Breast epithelium (tissue), 4 donors: ENCODE data around the gene STXBP6. TPM values are rescaled to one million over a fixed set of nuclear protein-coding genes. Genes with fewer than 3 reads are reported as not detected.

Source experiments
- DNase-seq, 2 donors: peaks; one replicate each; pipeline ENCODE4 v3.0.0-alpha.2; 2019; ENCODE audit warnings: low spot score in 2 of 2
- H3K27ac ChIP-seq, 2 donors: fragments of 200-600 bp; sonication (generic) in 1 of 2; one replicate each; pipeline ENCODE4 v1.5.1; 2016 to 2019; ENCODE audit warnings: mild to moderate bottlenecking in 1 of 2
- H3K27me3 ChIP-seq, 2 donors: fragments of 200-600 bp; sonication (generic) in 1 of 2; one replicate each; pipeline versions ENCODE4 v1.5.1 to v1.6.0; 2017 to 2019; ENCODE audit warnings: control low read depth in 1 of 2, mild to moderate bottlenecking in 1 of 2
- H3K36me3 ChIP-seq: fragments of 200-600 bp; one replicate; pipeline ENCODE4 v1.5.1; 2019
- H3K4me1 ChIP-seq, 2 donors: fragments of 200-600 bp; sonication (generic); one replicate each; pipeline ENCODE4 v1.5.1; 2016 to 2019; ENCODE audit warnings: control low read depth in 1 of 2
- H3K4me3 ChIP-seq, 3 donors: fragments of 200-600 bp; sonication (generic); 1 replicate in 2 of 3; 2 replicates in 1 of 3; pipeline ENCODE4 v1.5.1; 2016 to 2019; ENCODE audit warnings: mild to moderate bottlenecking in 3 of 3, moderate library complexity in 2 of 3
- H3K9me3 ChIP-seq, 2 donors: fragments of 200-600 bp; sonication (generic) in 1 of 2; one replicate each; pipeline ENCODE4 v1.5.1; 2016 to 2019; ENCODE audit warnings: control low read depth in 1 of 2
- POLR2A ChIP-seq: fragments of 450-650 bp; IDR thresholded peaks from one replicate; pipeline ENCODE4 v1.6.1; 2016; ENCODE audit warnings: antibody characterized with exemption, mild to moderate bottlenecking, moderate library complexity
- POLR2AphosphoS5 ChIP-seq, 3 donors: sonication (generic); formaldehyde crosslinking; IDR thresholded peaks; one replicate each; pipeline ENCODE4 v1.6.1; 2017; ENCODE audit warnings: antibody characterized with exemption in 3 of 3
- intact Hi-C: fragments of 100-400 bp; cut with DNase I; formaldehyde crosslinking; loops from one replicate; pipeline ENCODE4 v1.15.1; 2023; ENCODE audit warnings: low total_unique reads
- total RNA-seq, 3 donors: library from RNA; depleted of rRNA; stranded (reverse); fragments of >200 nt; gene quantifications; one replicate each; pipeline ENCODE4 v1.1.0, GENCODE V29; 2016
- TF ChIP-seq, protein P1 (sequence below), 3 donors: fragments of 450-650 bp; IDR thresholded peaks; one replicate each; pipeline ENCODE4 v1.5.1; 2016 to 2017; ENCODE audit warnings: antibody characterized with exemption in 3 of 3, mild to moderate bottlenecking in 3 of 3, moderate library complexity in 3 of 3

STXBP6 gene
- total RNA-seq, 3 donors from 2014 or later: 2.6 to 8.3 (median 5.3) TPM

- H3K4me1 ChIP-seq: no peaks in the 10 kb centered on the region
- H3K4me3 ChIP-seq: no peak overlapping the region
- no peaks in the 10 kb centered on the region for H3K9me3 ChIP-seq
- no peaks in the 10 kb centered on the region for H3K27me3 ChIP-seq
- intact Hi-C loops: no loop called here
- H3K27ac ChIP-seq: no peak overlapping the region
- TF ChIP-seq, protein P1, sequence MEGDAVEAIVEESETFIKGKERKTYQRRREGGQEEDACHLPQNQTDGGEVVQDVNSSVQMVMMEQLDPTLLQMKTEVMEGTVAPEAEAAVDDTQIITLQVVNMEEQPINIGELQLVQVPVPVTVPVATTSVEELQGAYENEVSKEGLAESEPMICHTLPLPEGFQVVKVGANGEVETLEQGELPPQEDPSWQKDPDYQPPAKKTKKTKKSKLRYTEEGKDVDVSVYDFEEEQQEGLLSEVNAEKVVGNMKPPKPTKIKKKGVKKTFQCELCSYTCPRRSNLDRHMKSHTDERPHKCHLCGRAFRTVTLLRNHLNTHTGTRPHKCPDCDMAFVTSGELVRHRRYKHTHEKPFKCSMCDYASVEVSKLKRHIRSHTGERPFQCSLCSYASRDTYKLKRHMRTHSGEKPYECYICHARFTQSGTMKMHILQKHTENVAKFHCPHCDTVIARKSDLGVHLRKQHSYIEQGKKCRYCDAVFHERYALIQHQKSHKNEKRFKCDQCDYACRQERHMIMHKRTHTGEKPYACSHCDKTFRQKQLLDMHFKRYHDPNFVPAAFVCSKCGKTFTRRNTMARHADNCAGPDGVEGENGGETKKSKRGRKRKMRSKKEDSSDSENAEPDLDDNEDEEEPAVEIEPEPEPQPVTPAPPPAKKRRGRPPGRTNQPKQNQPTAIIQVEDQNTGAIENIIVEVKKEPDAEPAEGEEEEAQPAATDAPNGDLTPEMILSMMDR (IDR thresholded peaks at IDR 0.05): no peak
- no peak for TF ChIP-seq POLR2A
- no peak for TF ChIP-seq POLR2AphosphoS5 (IDR thresholded peaks at IDR 0.05)
- no peak for DNase-seq
- no peaks in the 10 kb centered on the region for H3K36me3 ChIP-seq
These were observed 17.7 kb upstream of the STXBP6 start for GRCh38 chr14:25067600-25067999.

GRCh38 chr14:25062022-25062321, 12.0 kb upstream of the STXBP6 start:
- Histone ChIP-seq H3K27ac (no peak overlapping the region), H3K27me3 (no peaks in the 10 kb centered on the region), H3K9me3 (no peaks in the 10 kb centered on the region), H3K4me1 (no peaks in the 10 kb centered on the region), H3K4me3 (no peak overlapping the region), H3K36me3 (no peaks in the 10 kb centered on the region)
- no peak for TF ChIP-seq POLR2A
- intact Hi-C loops: no loop called here
- DNase-seq: no peak

DNA sequence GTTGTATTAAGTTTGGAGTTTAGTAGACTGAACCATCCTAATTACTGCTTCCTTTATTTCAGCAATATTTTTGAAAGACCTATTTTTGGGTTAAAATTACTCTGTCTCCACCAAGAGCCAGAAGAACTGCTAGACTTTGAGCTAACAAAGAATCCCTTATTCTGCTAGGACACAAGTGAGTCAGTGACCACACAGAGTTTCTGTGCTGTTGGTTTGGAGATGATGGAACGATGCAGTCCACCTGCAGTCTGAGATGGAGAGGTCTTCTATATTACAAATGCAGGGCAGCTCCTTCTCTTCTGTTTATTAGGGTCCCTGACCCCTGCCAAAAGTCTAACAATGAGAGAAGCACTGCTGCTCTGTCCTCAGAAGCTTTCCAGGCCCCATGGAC, 6.7 kb upstream of the STXBP6 start:
- peaks cover 0 to 21% of the 10 kb centered on the region in 2 donors for H3K27me3 ChIP-seq
- H3K27ac ChIP-seq: no peak overlapping the region
- TF ChIP-seq POLR2AphosphoS5 (IDR thresholded peaks at IDR 0.05) (no peak), POLR2A (no peak)
- TF ChIP-seq, protein P1 (IDR thresholded peaks at IDR 0.05): no peak
- H3K4me3 ChIP-seq: no peak overlapping the region
- no peaks in the 10 kb centered on the region for H3K9me3 ChIP-seq
- no peaks in the 10 kb centered on the region for H3K4me1 ChIP-seq
- no peaks in the 10 kb centered on the region for H3K36me3 ChIP-seq
- intact Hi-C loops: no loop called here
- no peak for DNase-seq

DNA sequence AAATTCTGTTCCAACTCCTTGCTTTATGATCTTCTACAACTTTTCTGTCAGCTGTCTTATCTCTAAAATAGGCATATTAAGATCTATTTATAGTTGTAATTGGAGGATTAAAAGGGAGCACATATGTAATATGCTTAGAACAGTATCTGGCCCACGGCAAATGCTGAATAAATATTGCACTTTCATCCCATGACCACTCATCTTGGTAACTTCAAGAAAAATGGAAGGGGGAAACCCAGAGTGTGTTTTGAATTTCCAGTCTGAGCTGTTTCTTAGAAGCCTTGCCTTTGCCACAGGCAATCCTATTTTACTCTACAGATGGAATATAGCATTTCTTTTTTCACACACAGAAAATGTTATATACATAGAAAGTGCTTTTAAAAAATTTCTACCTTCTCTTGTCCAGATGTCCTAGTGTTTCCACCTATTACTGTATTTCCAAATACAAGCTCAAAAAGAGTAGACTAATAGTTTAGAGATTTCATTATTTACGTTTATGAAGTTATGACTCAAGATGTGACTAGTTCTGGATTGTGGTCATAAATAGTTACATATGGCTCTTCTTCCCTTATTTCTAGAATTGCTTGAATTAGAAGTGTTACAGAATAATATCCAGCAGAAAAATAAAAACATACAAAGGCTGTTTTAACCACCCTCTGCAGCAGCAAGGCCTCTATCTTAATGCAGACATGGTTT, 6.2 kb upstream of the STXBP6 start:
- no peaks in the 10 kb centered on the region for H3K36me3 ChIP-seq
- intact Hi-C loops: no loop called here

DNA sequence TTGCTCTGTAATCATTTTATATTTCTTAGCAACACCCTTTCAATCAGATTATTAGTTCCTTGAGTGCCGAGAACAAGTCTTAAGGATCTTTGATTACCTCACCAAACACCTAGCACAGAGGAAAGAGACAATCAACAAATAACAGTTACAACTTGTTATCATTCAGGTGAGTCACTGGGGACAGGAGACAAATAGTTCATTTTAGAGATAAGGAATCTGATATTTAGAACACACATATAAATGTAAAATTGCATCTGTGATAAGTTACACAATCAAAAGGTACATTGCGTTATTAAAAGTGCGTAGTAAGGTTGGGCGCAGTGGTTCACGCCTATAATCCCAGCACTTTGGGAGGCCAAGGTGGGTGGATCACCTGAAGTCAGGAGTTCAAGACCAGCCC, 5.1 kb upstream of the STXBP6 start:
- Histone ChIP-seq H3K9me3 (no peaks in the 10 kb centered on the region), H3K27ac (no peak overlapping the region), H3K4me1 (peaks cover 0 to 8% of the 10 kb centered on the region in 2 donors), H3K27me3 (peaks cover 0 to 27% of the 10 kb centered on the region in 2 donors), H3K36me3 (no peaks in the 10 kb centered on the region), H3K4me3 (no peak overlapping the region)
- TF ChIP-seq POLR2A: no peak
- no peak for TF ChIP-seq POLR2AphosphoS5 (IDR thresholded peaks at IDR 0.05)
- TF ChIP-seq, protein P1 (IDR thresholded peaks at IDR 0.05): no peak
- intact Hi-C loops: no loop called here
- DNase-seq: no peak

More for the DNA sequence above, 6.2 kb upstream of the STXBP6 start:
- Histone ChIP-seq H3K4me1 (no peaks in the 10 kb centered on the region), H3K27ac (no peak overlapping the region), H3K27me3 (peaks cover 0 to 26% of the 10 kb centered on the region in 2 donors), H3K4me3 (no peak overlapping the region), H3K9me3 (no peaks in the 10 kb centered on the region)
- TF ChIP-seq POLR2AphosphoS5 (IDR thresholded peaks at IDR 0.05): no peak
- TF ChIP-seq POLR2A: no peak
- TF ChIP-seq, protein P1 (IDR thresholded peaks at IDR 0.05): no peak
- no peak for DNase-seq

DNA sequence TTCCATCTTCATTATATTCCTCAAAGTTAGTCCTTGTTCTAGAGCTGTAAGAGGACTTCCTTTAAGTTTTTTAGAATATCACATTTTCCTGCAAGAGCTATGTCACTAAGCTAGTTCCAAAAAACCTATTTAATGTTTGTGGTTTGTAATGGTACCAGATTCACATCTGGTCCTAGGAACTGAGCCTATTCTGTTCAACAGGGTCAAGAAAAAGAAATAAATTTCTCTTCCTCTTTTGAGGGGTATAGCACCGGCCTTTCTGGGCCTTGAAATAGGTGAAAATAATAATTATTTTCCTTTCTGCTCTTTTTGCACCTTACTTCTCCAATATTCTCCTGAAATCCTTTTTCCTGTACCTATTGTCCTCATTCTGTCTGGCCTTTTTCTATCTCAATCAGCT, 3.6 kb upstream of the STXBP6 start:
- Histone ChIP-seq H3K27me3 (peaks cover 4 to 30% of the 10 kb centered on the region in 2 donors), H3K27ac (no peak overlapping the region), H3K9me3 (no peaks in the 10 kb centered on the region), H3K4me1 (peaks cover 0 to 8% of the 10 kb centered on the region in 2 donors), H3K4me3 (no peak overlapping the region), H3K36me3 (no peaks in the 10 kb centered on the region)
- DNase-seq: no peak
- intact Hi-C loops: no loop called here
- TF ChIP-seq POLR2AphosphoS5 (IDR thresholded peaks at IDR 0.05) (no peak), POLR2A (no peak)
